Measurements from ENCODE around the gene AKT1. TPM values are rescaled to one million over a fixed set of nuclear protein-coding genes. Genes with fewer than 3 reads are reported as not detected.

The AKT1 gene
- total and polyA plus RNA-seq, 2 experiments from 2014 or later = 19.2 to 78.7 TPM

DNA sequence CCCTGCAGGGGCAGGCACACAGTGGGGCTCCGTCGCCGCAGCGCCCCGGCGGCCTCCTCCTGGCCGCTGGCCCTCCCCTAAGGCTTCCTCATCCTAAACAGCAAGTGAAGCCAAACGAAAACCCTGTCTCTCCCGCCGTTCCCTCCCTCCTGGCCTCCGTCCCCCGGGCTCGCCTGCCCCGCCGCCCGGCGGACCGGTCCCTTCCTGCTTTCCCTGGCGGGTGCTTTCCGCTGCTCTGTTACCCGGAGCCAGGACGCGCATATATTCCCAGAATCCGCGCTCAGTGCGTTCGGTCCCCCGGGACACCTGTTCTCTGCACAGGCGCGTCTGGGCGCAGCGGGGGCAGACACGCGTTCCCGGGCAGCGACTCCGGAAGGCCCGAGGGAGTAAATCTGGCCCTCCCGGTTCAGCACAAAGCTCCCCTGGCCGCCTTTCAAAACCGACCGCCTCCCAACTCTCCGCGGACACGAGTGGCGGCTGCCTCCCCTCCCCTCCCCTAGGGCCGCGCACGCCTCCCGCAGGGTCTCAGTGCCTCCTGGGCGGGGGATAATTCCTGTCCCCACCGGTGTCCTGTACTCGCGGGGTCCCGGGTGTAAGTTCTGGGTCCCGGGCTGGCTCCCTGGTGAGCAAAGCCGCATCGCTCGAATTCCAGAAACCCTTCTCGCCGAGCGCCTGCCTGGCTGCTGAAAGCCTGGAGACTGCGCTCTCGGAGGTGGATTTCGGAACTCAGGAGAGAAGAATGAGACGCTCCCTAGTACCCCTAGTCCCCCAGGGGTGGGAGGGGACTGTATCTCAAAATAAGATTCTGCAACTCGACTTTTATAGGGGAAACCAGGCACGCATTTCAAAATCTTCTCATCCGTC, 48.1 kb upstream of the AKT1 start:
- H3K4me1 ChIP-seq (ENCODE audit: insufficient read depth) = peaks cover 9% of the 10 kb centered on the region; the same call in 1 of the 2 replicates
- Mint-ChIP-seq H3K36me3 (ENCODE audit: low read depth) (no peaks in the 10 kb centered on the region), H3K4me1 (peaks cover 12% of the 10 kb centered on the region; the same call in 2 of the 3 replicates), H3K9me3 (peaks cover 4% of the 10 kb centered on the region; the same call in 2 of the 3 replicates), H3K4me3 (peak overlapping the region; percentile 79), H3K27me3 (ENCODE audit: insufficient read depth, low read depth, poor library complexity) (peaks cover 35% of the 10 kb centered on the region), H3K27ac (no peak overlapping the region)
- peak overlapping the region; percentile 85 for H3K4me2 ChIP-seq
- H3K27ac ChIP-seq (ENCODE audit: low read depth) = peak overlapping the region; percentile 53; the same call in 1 of the 2 replicates
- H4K20me1 ChIP-seq (replicated peaks; ENCODE audit: insufficient read depth) = no peaks in the 10 kb centered on the region
- peak; percentile 87 for ATAC-seq
- H3K79me2 ChIP-seq (replicated peaks; ENCODE audit: insufficient read depth) = no peaks in the 10 kb centered on the region
- peak overlapping the region; percentile 64 for H2AFZ ChIP-seq
- peak; percentile 94 for DNase-seq (ENCODE audit: low spot score)
- peaks cover 44% of the 10 kb centered on the region for H3K27me3 ChIP-seq (ENCODE audit: insufficient read depth)
- H3K4me3 ChIP-seq = peak overlapping the region; percentile 71
- no peak for TF ChIP-seq ZNF331 (CRISPR knock-in tag; IDR thresholded peaks at IDR 0.05; ENCODE audit: low read depth)
- 0 out of 2 replicates have a peak, but pooled peaks have one; percentile 25 for TF ChIP-seq ZNF114 (CRISPR knock-in tag; IDR thresholded peaks at IDR 0.05)
- TF ChIP-seq NANOG (IDR thresholded peaks at IDR 0.05; ENCODE audit: borderline replicate concordance) = no peak
- no peak for TF ChIP-seq STAT1 (IDR thresholded peaks at IDR 0.05; ENCODE audit: unreplicated experiment)
- TF ChIP-seq CREB1 (CRISPR knock-in tag; IDR thresholded peaks at IDR 0.05; ENCODE audit: low read depth) = no peak
- TF ChIP-seq POLR2AphosphoS5 (IDR thresholded peaks at IDR 0.05; ENCODE audit: low read depth) = peak; percentile 28; the same call in 1 of the 2 replicates
- TF ChIP-seq, protein P1, sequence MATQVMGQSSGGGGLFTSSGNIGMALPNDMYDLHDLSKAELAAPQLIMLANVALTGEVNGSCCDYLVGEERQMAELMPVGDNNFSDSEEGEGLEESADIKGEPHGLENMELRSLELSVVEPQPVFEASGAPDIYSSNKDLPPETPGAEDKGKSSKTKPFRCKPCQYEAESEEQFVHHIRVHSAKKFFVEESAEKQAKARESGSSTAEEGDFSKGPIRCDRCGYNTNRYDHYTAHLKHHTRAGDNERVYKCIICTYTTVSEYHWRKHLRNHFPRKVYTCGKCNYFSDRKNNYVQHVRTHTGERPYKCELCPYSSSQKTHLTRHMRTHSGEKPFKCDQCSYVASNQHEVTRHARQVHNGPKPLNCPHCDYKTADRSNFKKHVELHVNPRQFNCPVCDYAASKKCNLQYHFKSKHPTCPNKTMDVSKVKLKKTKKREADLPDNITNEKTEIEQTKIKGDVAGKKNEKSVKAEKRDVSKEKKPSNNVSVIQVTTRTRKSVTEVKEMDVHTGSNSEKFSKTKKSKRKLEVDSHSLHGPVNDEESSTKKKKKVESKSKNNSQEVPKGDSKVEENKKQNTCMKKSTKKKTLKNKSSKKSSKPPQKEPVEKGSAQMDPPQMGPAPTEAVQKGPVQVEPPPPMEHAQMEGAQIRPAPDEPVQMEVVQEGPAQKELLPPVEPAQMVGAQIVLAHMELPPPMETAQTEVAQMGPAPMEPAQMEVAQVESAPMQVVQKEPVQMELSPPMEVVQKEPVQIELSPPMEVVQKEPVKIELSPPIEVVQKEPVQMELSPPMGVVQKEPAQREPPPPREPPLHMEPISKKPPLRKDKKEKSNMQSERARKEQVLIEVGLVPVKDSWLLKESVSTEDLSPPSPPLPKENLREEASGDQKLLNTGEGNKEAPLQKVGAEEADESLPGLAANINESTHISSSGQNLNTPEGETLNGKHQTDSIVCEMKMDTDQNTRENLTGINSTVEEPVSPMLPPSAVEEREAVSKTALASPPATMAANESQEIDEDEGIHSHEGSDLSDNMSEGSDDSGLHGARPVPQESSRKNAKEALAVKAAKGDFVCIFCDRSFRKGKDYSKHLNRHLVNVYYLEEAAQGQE (IDR thresholded peaks at IDR 0.05; ENCODE audit: unreplicated experiment) = no peak
- TF ChIP-seq JUNB (IDR thresholded peaks at IDR 0.05; ENCODE audit: unreplicated experiment) = no peak
- no peak for TF ChIP-seq EZH2phosphoT487 (IDR thresholded peaks at IDR 0.05; ENCODE audit: unreplicated experiment)
- TF ChIP-seq EZH2 (IDR thresholded peaks at IDR 0.05; ENCODE audit: low read depth, unreplicated experiment) = no peak
- TF ChIP-seq, protein P2, sequence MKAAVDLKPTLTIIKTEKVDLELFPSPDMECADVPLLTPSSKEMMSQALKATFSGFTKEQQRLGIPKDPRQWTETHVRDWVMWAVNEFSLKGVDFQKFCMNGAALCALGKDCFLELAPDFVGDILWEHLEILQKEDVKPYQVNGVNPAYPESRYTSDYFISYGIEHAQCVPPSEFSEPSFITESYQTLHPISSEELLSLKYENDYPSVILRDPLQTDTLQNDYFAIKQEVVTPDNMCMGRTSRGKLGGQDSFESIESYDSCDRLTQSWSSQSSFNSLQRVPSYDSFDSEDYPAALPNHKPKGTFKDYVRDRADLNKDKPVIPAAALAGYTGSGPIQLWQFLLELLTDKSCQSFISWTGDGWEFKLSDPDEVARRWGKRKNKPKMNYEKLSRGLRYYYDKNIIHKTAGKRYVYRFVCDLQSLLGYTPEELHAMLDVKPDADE (IDR thresholded peaks at IDR 0.05) = no peak
- TF ChIP-seq, protein P3, sequence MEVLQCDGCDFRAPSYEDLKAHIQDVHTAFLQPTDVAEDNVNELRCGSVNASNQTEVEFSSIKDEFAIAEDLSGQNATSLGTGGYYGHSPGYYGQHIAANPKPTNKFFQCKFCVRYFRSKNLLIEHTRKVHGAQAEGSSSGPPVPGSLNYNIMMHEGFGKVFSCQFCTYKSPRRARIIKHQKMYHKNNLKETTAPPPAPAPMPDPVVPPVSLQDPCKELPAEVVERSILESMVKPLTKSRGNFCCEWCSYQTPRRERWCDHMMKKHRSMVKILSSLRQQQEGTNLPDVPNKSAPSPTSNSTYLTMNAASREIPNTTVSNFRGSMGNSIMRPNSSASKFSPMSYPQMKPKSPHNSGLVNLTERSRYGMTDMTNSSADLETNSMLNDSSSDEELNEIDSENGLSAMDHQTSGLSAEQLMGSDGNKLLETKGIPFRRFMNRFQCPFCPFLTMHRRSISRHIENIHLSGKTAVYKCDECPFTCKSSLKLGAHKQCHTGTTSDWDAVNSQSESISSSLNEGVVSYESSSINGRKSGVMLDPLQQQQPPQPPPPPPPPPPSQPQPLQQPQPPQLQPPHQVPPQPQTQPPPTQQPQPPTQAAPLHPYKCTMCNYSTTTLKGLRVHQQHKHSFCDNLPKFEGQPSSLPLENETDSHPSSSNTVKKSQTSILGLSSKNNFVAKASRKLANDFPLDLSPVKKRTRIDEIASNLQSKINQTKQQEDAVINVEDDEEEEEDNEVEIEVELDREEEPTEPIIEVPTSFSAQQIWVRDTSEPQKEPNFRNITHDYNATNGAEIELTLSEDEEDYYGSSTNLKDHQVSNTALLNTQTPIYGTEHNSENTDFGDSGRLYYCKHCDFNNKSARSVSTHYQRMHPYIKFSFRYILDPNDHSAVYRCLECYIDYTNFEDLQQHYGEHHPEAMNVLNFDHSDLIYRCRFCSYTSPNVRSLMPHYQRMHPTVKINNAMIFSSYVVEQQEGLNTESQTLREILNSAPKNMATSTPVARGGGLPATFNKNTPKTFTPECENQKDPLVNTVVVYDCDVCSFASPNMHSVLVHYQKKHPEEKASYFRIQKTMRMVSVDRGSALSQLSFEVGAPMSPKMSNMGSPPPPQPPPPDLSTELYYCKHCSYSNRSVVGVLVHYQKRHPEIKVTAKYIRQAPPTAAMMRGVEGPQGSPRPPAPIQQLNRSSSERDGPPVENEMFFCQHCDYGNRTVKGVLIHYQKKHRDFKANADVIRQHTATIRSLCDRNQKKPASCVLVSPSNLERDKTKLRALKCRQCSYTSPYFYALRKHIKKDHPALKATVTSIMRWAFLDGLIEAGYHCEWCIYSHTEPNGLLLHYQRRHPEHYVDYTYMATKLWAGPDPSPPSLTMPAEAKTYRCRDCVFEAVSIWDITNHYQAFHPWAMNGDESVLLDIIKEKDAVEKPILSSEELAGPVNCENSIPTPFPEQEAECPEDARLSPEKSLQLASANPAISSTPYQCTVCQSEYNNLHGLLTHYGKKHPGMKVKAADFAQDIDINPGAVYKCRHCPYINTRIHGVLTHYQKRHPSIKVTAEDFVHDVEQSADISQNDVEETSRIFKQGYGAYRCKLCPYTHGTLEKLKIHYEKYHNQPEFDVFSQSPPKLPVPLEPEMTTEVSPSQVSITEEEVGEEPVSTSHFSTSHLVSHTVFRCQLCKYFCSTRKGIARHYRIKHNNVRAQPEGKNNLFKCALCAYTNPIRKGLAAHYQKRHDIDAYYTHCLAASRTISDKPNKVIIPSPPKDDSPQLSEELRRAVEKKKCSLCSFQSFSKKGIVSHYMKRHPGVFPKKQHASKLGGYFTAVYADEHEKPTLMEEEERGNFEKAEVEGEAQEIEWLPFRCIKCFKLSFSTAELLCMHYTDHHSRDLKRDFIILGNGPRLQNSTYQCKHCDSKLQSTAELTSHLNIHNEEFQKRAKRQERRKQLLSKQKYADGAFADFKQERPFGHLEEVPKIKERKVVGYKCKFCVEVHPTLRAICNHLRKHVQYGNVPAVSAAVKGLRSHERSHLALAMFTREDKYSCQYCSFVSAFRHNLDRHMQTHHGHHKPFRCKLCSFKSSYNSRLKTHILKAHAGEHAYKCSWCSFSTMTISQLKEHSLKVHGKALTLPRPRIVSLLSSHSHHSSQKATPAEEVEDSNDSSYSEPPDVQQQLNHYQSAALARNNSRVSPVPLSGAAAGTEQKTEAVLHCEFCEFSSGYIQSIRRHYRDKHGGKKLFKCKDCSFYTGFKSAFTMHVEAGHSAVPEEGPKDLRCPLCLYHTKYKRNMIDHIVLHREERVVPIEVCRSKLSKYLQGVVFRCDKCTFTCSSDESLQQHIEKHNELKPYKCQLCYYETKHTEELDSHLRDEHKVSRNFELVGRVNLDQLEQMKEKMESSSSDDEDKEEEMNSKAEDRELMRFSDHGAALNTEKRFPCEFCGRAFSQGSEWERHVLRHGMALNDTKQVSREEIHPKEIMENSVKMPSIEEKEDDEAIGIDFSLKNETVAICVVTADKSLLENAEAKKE (CRISPR knock-in tag; IDR thresholded peaks at IDR 0.05) = no peak
- TF ChIP-seq, protein P4, sequence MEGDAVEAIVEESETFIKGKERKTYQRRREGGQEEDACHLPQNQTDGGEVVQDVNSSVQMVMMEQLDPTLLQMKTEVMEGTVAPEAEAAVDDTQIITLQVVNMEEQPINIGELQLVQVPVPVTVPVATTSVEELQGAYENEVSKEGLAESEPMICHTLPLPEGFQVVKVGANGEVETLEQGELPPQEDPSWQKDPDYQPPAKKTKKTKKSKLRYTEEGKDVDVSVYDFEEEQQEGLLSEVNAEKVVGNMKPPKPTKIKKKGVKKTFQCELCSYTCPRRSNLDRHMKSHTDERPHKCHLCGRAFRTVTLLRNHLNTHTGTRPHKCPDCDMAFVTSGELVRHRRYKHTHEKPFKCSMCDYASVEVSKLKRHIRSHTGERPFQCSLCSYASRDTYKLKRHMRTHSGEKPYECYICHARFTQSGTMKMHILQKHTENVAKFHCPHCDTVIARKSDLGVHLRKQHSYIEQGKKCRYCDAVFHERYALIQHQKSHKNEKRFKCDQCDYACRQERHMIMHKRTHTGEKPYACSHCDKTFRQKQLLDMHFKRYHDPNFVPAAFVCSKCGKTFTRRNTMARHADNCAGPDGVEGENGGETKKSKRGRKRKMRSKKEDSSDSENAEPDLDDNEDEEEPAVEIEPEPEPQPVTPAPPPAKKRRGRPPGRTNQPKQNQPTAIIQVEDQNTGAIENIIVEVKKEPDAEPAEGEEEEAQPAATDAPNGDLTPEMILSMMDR (conservative IDR thresholded peaks at IDR 0.05; ENCODE audit: low read depth in 2 of 2) = no peak
- no peaks in the 10 kb centered on the region for H3K36me3 ChIP-seq (ENCODE audit: insufficient read depth)
- peaks cover 11% of the 10 kb centered on the region for H3F3A ChIP-seq (replicated peaks; ENCODE audit: low read depth)
- H3K9me2 ChIP-seq (ENCODE audit: insufficient read depth) = no peaks in the 10 kb centered on the region

Measured in GM23338 (cell line).